NCI-H146 treated with DMSO at 0.1 percent for 48 hours (cell line): ENCODE data around the gene UTY.

Experiments
- DNase-seq: peaks from one replicate; lab custom pipeline; 2025; ENCODE audit not compliant: unreplicated experiment; lab: John Stamatoyannopoulos, UW

UTY gene

DNA sequence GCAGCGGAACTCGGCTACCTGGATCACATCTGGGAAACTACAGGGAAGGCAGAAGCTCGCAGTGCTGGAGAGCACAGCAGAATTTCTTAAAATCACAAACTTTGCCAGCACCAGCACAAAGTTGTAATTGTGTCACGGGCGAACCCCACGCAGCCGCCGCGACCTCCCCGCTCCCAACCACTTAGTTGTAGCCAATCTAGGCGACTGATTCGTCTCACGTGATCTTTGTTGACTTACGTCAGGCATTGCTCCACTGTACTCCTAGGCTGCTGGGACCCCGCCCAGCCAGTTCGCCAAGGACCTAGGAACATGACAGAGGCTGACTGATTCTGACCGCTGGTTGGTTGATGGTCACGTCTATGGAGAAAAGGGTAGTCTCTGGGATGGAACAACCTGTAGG, at the start of gene UTY:
UTY (minus strand) TSS at position 206 of the 400 bp plus-strand sequence. CDS start 368 bp downstream, outside the sequence.
- no peak for DNase-seq

- DNase-seq = no peak
These were observed 40.6 kb upstream of the UTY start for GRCh38 chrY:13520474-13520873.

DNA sequence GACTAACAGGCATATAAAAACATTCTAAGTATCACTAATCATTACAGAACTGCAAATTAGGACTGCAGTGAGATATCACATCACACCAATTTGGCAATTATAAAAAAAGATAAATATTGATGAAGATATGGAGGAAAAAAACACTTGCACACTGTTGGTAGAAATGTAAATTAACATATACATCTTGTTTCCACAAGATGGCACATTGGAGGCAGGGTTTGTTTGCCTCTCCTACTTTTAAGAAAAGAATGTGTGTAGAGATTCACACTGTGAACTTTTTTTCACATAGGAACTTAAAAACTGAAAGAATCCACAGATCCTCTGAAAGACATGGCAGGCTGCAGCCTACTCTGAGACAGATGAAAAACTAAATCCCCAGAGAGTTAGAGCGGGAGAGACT, 21.4 kb upstream of the UTY start:
- no peak for DNase-seq

DNA sequence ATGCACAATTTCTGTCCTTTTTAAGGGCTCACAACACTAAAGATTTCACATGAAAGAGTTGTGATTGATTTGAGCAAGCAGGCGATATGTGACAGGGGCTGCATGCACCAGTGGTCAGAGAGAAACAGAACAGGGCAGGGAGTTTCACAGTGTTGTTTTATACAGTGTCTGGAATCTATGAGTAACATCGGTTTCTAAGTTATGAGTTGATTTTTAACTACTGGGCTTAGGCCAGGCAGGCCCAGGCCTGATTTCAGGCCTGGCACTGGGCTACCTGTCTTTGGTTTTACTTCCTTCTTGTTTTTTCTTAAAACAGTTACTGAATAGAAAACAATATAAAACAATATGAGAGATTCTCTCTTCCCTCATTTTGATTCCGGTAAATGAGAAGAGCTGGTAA, 13.9 kb upstream of the UTY start:
- no peak for DNase-seq

DNA sequence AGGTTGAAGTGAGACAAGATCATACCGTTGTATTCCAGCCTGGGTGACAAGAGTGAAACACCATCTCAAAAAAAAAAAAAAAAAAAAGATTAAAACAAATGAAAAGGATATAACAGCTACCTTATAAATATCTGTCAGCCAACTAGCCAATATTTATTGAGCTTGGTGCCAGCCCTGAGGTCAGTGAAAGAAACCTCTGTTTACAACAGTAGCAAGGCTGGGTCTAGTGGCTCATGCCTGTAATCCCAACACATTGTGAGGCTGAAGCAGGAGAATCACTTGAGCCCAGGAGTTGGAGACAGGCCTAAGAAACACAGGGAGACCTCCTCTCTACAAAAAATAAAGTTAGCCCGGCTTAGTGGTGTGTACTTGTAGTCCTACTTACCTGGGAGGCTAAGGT, 12.6 kb upstream of the UTY start:
- DNase-seq = no peak

DNA sequence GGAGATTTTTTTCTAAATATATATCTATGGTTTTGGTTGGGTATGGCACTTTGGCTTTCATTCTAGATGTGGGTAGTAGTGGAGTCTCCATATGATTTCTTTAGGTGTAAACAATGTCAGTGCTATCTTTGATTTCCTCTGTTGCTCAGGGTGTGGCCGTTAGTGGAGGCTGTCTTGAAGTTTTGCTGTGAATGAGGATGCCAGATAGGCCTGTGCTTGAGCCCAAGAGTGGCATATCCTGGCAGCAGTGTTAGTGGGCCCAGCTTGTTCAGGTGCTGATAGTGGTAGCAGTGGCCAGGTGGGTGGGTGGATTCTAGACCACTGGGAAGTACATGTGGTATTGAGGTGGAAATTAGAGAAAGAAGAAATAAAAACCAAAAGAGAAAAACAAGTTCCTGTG, 8.9 kb upstream of the UTY start:
- no peak for DNase-seq

DNA sequence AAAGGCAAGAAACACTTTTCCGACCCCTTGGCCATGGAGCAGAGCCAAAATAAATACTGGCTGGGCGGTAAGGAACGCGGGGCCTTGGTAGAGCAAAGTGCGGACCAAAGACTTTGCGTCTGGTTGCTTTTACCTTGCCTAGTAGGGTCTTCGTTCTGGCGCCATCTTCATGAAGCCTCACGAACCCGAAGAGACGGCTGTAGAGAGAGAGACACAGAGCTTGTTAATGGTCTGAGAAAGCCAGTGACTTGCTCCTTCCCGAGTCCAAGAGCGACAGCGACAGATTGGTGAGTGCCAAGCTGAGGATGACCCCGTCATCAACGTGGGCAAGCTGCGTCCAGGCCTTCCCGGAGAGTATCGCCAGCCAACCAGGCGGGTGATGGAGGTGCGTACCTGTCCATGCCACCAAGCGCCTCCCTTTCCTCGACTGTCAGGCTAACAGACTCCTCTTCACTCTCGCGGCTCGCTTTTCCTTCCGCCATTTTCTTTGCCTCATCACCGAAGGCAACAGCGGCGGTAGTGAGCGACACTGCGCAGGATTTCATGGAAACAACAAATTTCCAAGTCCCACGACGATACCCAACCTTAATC, 617 bp downstream of the UTY start:
- DNase-seq = no peak

DNA sequence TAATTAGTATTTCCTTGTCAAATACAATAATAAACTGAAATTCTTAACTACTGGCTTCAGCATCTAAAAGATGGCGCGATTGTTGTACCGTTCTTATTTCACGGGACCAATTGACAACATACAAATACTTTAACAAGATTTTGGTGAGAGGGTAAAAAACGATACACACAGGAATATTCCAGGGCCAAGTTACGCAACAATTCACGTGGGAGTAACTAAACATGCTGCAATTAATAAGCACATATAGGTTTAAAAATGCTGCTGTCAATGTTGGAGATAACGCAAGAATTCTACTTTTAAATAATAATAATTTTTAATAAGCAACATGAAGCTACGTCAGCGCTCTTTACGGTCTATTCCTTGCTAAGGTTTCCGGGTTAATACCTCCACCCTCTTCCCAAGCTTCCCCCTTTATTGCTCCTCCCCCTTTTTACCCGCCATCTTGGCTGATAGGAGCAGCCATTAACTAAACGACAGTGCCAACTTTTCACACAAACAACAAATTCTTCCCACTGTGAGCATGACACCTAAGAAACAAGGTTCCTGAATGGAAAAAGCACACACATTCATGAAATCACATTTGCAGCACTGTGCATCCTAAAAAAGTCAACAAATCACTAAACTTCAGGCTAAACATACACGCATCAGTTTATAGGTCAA, 1.6 kb downstream of the UTY start:
- no peak for DNase-seq

DNA sequence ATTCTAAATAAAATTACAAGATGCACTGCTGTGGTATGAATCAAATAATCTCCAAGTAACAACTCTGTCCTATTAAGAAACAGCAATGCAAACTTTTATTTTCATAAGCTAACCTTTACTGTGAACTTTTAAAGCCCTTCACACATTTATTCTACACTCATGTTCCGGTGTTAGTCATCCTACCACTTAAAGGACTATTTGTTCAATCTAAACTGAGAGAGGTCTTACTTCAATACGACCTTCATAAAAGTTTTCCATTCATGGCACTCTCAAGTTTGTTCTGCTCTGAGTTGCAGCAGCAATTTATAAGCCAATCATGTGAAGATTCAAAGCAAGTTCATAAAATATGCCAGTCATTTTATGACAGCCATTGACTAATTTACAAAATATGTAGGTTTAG, 4.8 kb downstream of the UTY start:
- no peak for DNase-seq

GRCh38 chrY:13451572-13451971, 28.3 kb downstream of the UTY start:
- DNase-seq = no peak

DNA sequence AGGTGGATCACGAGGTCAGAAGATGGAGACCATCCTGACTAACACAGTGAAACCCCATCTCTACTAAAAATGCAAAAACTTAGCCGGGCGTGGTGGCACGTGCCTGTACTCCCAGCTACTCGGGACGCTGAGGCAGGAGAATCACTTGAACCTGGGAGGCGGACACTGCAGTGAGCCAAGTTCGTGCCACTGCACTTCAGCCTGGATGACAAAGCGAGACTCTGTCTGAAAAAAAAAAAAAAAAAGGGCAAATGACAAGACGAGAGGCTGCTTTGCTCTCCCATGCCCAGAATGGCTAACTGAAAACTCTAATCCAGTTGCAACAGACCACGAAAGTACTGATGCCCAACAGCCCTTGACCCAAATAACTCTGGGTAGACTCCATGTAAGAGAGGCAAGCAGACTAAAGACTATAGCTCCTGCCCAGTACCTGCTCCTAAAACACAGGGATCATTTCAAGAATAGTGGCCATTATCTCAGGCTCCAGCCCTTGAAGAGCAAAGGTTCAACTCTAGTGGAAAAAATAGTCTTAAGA, 29.2 kb downstream of the UTY start:
- no peak for DNase-seq

DNA sequence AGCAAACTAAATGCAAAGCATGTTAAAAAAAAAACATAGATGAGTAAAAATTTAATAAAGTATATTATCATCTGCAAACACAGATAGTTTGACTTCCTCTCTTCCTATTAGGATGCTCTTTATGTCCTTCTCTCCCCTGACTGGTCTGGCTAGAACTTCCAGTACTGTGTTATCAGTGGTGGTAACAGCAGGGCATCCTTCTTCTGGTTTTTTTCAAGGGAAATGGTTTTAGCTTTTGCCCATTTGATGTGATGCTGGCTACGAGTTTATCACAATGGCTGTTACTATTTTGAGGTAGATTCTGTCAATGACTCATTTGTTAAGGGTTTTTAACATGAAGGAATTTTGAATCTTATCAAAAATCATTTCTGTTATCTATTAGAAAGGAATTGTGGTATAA, 34.3 kb downstream of the UTY start:
- no peak for DNase-seq

DNA sequence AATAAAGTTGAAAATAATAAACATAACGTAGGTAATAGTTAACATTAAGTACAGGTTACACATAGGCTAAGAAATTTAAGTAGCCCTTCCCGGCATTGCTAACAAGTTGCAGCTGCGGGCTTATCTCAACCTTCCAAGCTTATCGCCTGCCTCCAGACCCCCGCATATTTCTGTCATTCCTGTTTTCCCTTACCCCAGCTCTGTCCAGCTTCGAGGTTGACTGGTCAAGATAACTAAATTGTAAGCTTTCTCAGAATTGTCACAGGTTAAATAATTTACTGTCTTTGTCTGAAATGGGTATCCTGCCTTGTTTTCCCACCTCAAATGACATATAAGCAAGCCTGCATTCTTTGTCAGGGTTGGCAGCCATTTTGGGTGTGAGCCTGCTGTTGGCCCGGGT, 36.7 kb downstream of the UTY start:
- DNase-seq = no peak

DNA sequence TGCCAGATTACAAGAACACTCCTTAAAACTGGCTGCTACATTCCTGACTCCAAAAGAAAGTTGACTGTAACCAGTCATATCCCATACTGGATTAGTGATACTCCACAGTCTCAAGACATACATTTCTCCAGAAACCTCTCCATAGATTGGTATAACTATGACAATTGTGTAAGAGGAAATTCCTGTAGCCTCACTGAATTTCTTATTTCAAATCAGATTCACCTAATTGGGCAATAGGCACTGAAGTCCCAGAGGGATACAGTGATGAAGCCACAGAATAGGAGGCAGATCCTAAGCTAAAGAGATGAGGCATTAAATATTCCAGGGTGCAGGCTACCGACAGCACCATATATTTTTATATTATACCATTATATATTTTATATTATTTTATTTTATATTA, 39.0 kb downstream of the UTY start:
- DNase-seq = no peak

DNA sequence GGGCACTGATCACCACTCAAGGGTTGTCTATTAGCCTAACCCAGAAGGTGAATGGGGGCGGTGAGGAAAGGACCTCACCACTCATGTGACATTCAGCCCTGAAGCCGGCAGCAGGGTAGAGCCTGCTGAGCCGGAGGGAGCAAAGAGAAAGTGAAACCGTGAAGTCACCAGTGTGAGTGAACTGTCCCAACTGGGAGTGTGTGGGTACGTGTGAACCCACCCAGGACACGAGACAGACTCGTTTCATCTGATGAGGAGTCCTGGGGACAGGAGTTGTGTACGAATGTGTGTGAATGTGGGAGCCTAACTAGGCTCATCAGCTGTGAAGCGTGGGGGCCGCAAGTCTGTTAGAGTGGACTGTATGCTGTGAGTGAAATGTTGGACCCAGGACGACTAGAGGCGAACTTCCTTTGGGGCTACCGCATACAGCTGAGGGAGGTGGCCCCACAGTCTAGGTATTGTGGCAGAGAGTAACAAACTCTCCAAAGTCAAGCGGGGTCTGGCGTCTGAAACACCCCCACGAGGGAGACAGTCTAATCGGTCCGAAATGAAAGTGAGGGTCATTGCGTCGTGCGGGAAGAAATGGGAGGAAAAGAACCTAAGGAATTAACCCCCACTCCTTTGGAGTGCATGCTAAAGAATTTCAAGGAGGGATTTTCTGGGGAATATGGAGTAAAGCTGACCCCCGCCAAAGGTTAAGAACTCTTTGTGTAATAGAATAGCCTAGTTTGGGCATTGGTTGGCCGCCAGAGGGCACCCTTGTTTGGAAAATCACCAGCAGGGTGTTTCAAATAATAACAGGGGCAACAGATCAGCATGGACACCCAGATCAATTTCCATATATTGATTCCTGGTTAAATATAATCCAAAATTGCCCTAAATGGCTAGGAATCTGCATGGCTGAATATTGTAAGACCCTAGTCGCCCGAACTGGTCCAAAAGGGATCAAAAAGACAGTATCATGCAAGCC, 43.6 kb downstream of the UTY start:
- no peak for DNase-seq

GRCh38 chrY:13435206-13435967, 44.4 kb downstream of the UTY start:
- no peak for DNase-seq

- DNase-seq = no peak
These were observed 47.4 kb downstream of the UTY start for GRCh38 chrY:13432293-13433025.

DNA sequence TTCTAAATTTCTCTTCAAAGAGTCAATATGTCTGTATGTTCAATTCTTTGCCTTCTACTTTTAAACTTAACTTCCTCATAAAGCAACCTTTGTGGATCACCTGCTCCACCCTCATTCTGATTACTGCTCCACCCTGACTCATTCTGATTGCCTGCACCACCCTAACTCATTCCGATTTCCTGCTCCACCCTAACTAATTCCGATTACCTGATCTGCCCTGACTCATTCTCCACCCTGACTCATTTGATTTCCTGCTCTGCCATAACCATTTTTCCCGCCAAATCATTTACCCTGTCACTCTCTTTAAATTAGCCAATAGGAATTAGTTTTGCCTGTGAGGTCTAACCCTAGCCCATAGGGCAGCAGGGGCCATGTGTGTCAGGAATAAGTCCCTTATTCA, 50.3 kb downstream of the UTY start:
- DNase-seq = no peak

DNA sequence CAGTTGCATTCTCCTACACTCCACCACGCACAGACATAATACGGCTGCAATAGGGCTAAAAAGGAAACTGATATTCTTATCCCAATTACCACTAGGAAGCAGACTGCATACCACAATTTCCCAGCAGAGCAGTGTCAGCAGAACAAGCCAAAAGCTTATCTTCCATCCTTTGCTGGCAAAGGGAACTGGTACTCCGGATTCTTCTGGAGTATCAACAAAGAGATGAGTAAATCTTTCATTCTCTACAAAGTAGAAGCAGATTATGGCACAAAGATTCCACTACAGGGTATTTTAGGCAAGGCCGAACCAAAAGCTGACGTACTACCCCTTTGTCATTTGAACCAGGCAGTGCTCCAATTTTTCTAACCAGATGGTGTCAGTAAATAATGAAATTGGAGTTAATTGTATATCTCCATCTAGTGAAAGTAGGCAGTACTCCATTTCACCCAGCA, 56.5 kb downstream of the UTY start:
- DNase-seq = no peak
